Neuronal stem cell (in vitro differentiated cells): ENCODE measurements around the gene PSMC5.

Experiments used
- DNase-seq: peaks from one replicate; pipeline ENCODE4 v3.0.0-alpha.2; 2013; ENCODE audit warnings: low spot score
- H2AFZ ChIP-seq: one replicate; pipeline ENCODE4 v1.6.1; 2013; ENCODE audit warnings: mild to moderate bottlenecking, low read length, inconsistent platforms
- H2AK5ac ChIP-seq: 2 replicates; pipeline ENCODE4 v1.6.1; 2013; ENCODE audit warnings: low read depth, mild to moderate bottlenecking, inconsistent platforms, low read length, moderate library complexity, mixed read lengths
- H2BK120ac ChIP-seq: 2 replicates; pipeline ENCODE4 v1.6.1; 2013; ENCODE audit warnings: low read depth, mild to moderate bottlenecking, inconsistent platforms, low read length, moderate library complexity, mixed read lengths
- H2BK12ac ChIP-seq: one replicate; pipeline ENCODE4 v1.6.1; 2013; ENCODE audit warnings: low read length, inconsistent platforms
- H2BK15ac ChIP-seq: 2 replicates; pipeline ENCODE4 v1.6.1; 2013; ENCODE audit warnings: mild to moderate bottlenecking, low read length, inconsistent platforms, mixed read lengths
- H2BK5ac ChIP-seq: one replicate; pipeline ENCODE4 v1.6.1; 2013; ENCODE audit warnings: inconsistent platforms, mild to moderate bottlenecking, low read length, moderate library complexity
- H3K14ac ChIP-seq: one replicate; pipeline ENCODE4 v1.6.1; 2013; ENCODE audit warnings: low read length, inconsistent platforms
- H3K18ac ChIP-seq: 2 replicates; pipeline ENCODE4 v1.6.1; 2013; ENCODE audit warnings: low read length, inconsistent platforms
- H3K23ac ChIP-seq: 2 replicates; pipeline ENCODE4 v1.6.1; 2013; ENCODE audit warnings: low read depth, mild to moderate bottlenecking, mixed read lengths, low read length, inconsistent platforms; ENCODE audit not compliant: poor library complexity
- H3K27ac ChIP-seq: replicated peaks from 3 replicates; pipeline ENCODE4 v1.5.1; 2013; ENCODE audit warnings: low read length, inconsistent platforms
- H3K27me3 ChIP-seq, 3 experiments: 2 replicates each; pipeline ENCODE4 v1.6.1; 2013; ENCODE audit warnings: low read length in 3 of 3, mild to moderate bottlenecking in 2 of 3, inconsistent platforms in 1 of 3, low read depth in 1 of 3, mixed read lengths in 1 of 3, moderate library complexity in 1 of 3; ENCODE audit not compliant: control insufficient read depth in 3 of 3, insufficient read depth in 3 of 3
- H3K36me3 ChIP-seq, 2 donors: replicated peaks in 1 of 2; 2 replicates each; pipeline ENCODE4 v1.6.1; 2013; ENCODE audit warnings: low read length in 2 of 2; ENCODE audit not compliant: control insufficient read depth in 2 of 2, insufficient read depth in 2 of 2
- H3K4ac ChIP-seq: 2 replicates; pipeline ENCODE4 v1.6.1; 2013; ENCODE audit warnings: inconsistent platforms, mild to moderate bottlenecking, low read length, moderate library complexity
- H3K4me1 ChIP-seq, 2 donors: 1 replicate in 1 of 2; 2 replicates in 1 of 2; pipeline ENCODE4 v1.6.1; 2013; ENCODE audit warnings: low read length in 2 of 2, low read depth in 1 of 2; ENCODE audit not compliant: control insufficient read depth in 2 of 2, insufficient read depth in 1 of 2
- H3K4me2 ChIP-seq: one replicate; pipeline ENCODE4 v1.6.1; 2013; ENCODE audit warnings: mild to moderate bottlenecking, low read length, inconsistent platforms; ENCODE audit not compliant: insufficient read depth, poor library complexity, severe bottlenecking
- H3K4me3 ChIP-seq, 2 donors: 2 replicates each; pipeline ENCODE4 v1.5.1; 2013; ENCODE audit warnings: low read length in 2 of 2, mild to moderate bottlenecking in 2 of 2, inconsistent platforms in 1 of 2, moderate library complexity in 1 of 2
- H3K79me1 ChIP-seq: one replicate; pipeline ENCODE4 v1.6.1; 2013; ENCODE audit warnings: low read depth, mild to moderate bottlenecking, inconsistent platforms, low read length, moderate library complexity
- H3K9ac ChIP-seq: one replicate; pipeline ENCODE4 v1.6.1; 2013; ENCODE audit warnings: mild to moderate bottlenecking, low read depth, low read length, inconsistent platforms; ENCODE audit not compliant: poor library complexity
- H3K9me3 ChIP-seq, 2 donors: replicated peaks in 1 of 2; 2 replicates each; pipeline versions ENCODE3 to v1.6.1; 2013; ENCODE audit warnings: low read length in 2 of 2, mild to moderate bottlenecking in 2 of 2, inconsistent platforms in 1 of 2, low read depth in 1 of 2, mixed read lengths in 1 of 2, moderate library complexity in 1 of 2; ENCODE audit not compliant: control insufficient read depth in 2 of 2, insufficient read depth in 1 of 2
- H4K8ac ChIP-seq: one replicate; pipeline ENCODE4 v1.6.1; 2013; ENCODE audit warnings: low read depth, mild to moderate bottlenecking, inconsistent platforms, low read length, moderate library complexity
- H4K91ac ChIP-seq: one replicate; pipeline ENCODE4 v1.6.1; 2013; ENCODE audit warnings: low read length, low read depth, mild to moderate bottlenecking, inconsistent platforms; ENCODE audit not compliant: poor library complexity
- WGBS, 2 donors: extraction: QIAGEN DNeasy Blood & Tissue Kit; methylation state at CpG; one replicate each; pipeline ENCODE4 v1.1.7; 2013; ENCODE audit warnings: missing lambda C conversion rate in 2 of 2, mixed read lengths in 1 of 2; ENCODE audit not compliant: insufficient read length in 2 of 2, insufficient replicate concordance in 1 of 2; ENCODE audit errors: extremely low coverage in 2 of 2; 5-methylcytosine and 5-hydroxymethylcytosine counted together

PSMC5 gene

DNA sequence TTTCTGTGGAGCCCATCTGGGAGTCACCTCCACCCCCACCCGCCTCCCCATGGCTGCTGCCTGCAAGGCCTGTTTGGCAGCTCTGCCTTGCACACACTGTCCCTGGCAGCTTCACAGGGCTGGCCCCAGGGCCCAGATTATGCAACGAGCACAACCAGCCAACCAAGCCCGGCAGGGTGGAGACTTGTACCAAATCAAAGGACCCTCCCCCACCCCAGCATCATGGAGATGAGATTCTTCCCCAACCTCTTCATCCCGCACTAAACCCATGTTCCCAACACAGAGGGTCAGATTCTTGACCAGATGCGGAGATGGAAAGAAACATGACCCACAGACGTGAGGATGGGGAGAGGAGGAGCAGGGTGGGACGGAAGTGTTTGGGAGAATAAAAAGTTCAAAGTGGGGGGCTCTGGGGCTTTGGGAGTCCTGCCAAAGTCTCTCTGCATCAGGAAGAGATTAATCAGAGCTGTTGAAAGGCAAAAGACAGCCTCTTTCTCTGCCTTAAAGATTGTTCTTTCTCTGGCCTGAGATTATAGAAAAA lies 11.5 kb downstream of the PSMC5 start:
- WGBS, 2 donors, result no CpG with 5 or more reads among the region's 7 CpGs

DNA sequence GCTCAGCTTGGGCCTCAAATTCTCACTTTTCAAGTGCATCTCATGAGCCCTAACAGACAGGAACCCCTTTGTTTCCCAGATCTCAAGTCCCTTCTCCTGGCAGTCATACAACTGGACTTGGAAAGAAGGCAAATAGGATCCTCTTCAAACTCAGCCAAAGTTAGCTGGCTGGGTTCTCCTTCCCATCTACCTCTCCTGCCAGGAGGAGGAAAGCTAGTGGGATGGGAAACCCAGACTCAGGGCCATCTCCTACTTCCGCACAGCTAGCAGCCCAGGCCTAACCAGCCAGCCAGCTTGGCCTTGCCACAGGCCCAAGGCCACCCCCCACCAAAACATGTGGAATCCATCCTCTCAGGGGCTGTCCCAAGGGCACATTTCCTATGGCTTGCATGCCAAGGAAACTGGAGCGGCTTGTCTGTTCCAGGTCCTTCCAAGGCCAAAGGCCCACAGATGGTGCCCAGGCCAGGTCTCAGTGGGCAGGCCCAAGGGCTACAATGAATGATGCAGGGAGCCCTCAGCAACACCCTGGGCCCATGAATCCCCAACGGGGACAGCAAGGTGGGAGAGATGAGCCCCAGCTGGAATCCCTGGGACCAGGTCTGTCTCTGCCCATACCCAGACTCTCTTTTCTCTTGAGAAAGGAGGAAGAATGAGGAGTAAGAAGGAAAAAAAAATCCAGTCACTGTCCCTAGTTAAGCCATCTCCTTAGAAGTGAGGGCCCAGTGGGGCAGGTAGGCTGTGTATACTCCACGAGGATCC lies 13.5 kb downstream of the PSMC5 start:
- Histone ChIP-seq H2BK12ac (no peak overlapping the region), H2BK5ac (no peak overlapping the region), H3K4me1 (peaks cover 11 to 13% of the 10 kb centered on the region in 2 donors), H3K4me3 (peak overlapping the region in 1 of 2 donors; percentile 61), H3K18ac (no peak overlapping the region), H3K79me1 (peaks cover 6% of the 10 kb centered on the region), H3K4me2 (peak overlapping the region; percentile 72), H2BK120ac (no peak overlapping the region), H3K23ac (no peak overlapping the region), H3K9ac (peak overlapping the region; percentile 46), H3K27ac (no peak overlapping the region), H4K91ac (no peak overlapping the region), H3K4ac (no peak overlapping the region), H4K8ac (no peak overlapping the region), H2BK15ac (no peak overlapping the region), H2AK5ac (no peak overlapping the region), H3K9me3 (no peaks in the 10 kb centered on the region), H2AFZ (no peak overlapping the region), H3K14ac (no peak overlapping the region), H3K27me3 (no peaks in the 10 kb centered on the region), H3K36me3 (peaks cover 4 to 25% of the 10 kb centered on the region in 2 donors)
- WGBS, 2 donors, result no CpG with 5 or more reads among the region's 4 CpGs
- DNase-seq, result no peak

More for the DNA sequence above, 11.5 kb downstream of the PSMC5 start:
- Histone ChIP-seq H3K9me3 (no peaks in the 10 kb centered on the region), H3K23ac (no peak overlapping the region), H2AFZ (no peak overlapping the region), H3K4me3 (no peak overlapping the region), H3K36me3 (peaks cover 15 to 45% of the 10 kb centered on the region in 2 donors), H2BK5ac (no peak overlapping the region), H3K4me1 (peaks cover 10 to 13% of the 10 kb centered on the region in 2 donors), H4K8ac (no peak overlapping the region), H2AK5ac (peak overlapping the region; percentile 19), H3K4ac (no peak overlapping the region), H3K9ac (no peak overlapping the region), H4K91ac (no peak overlapping the region), H3K27me3 (no peaks in the 10 kb centered on the region), H3K79me1 (peaks cover 6% of the 10 kb centered on the region), H3K4me2 (no peak overlapping the region), H2BK15ac (no peak overlapping the region), H3K27ac (no peak overlapping the region), H3K18ac (no peak overlapping the region), H2BK12ac (no peak overlapping the region), H3K14ac (no peak overlapping the region), H2BK120ac (no peak overlapping the region)
- no peak for DNase-seq

DNA sequence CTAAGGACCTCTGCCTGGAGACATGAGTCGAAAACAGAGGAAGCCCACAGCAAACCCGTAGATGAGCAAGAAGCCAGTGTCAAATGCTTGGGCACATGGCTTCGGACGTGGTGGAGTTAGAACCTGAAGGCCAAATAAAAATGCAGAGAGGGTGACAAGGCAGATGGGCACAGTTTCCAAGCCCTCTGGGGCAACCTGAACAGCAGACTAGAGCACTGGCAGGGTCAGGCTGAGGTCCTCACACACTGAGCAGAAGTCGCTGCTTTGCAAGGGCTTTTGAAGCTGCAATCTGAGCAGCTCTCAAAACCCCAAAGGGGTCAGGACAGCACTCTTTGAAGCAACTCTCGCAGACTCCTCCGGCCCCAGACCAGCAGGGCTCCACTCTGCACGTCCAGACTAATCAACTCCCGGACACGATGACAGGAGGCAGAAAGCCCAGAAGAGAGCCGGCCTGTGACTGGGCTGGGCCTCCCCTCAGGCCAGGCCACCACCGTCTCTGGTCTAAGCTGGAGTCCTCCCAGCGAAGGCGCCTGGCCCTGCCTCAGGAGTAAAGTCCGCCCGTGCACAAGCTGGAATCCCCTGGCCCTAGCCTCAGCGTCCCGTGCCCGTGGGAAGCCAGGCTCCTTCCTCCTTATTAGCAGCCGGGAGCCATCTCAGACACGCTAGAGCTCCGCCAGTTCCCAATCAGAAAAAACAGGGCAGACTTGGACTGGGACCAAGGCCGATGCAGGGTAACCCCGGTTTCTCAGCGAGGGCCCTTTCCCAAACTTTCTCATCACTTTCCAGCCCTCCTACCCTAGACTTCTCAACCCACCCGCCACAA lies 14.3 kb downstream of the PSMC5 start:
- H3K9ac ChIP-seq, result peak overlapping the region; percentile 92
- H2BK12ac ChIP-seq, result no peak overlapping the region
- no CpG with 5 or more reads among the region's 26 CpGs for WGBS, 2 donors
- no peak overlapping the region for H2BK15ac ChIP-seq
- peaks cover 4 to 17% of the 10 kb centered on the region in 2 donors for H3K36me3 ChIP-seq
- H3K4ac ChIP-seq, result no peak overlapping the region
- no peaks in the 10 kb centered on the region for H3K27me3 ChIP-seq
- no peak overlapping the region for H4K8ac ChIP-seq
- no peak overlapping the region for H2AK5ac ChIP-seq
- peak overlapping the region; percentile 95 for H2AFZ ChIP-seq
- H3K4me1 ChIP-seq, result peaks cover 11 to 13% of the 10 kb centered on the region in 2 donors
- peak overlapping the region; percentile 94 for H3K14ac ChIP-seq
- H3K27ac ChIP-seq, result peak overlapping the region; percentile 86
- H2BK5ac ChIP-seq, result peak overlapping the region; percentile 79
- peak overlapping the region; percentile 72 for H3K4me2 ChIP-seq
- no peaks in the 10 kb centered on the region for H3K9me3 ChIP-seq
- H2BK120ac ChIP-seq, result no peak overlapping the region
- H3K79me1 ChIP-seq, result peaks cover 6% of the 10 kb centered on the region
- peak overlapping the region; percentile 28 for H3K23ac ChIP-seq
- H4K91ac ChIP-seq, result no peak overlapping the region
- peak; percentile 31 for DNase-seq
- peak overlapping the region; percentile 97 for H3K18ac ChIP-seq
- peak overlapping the region; percentile 61 to 89 for H3K4me3 ChIP-seq

DNA sequence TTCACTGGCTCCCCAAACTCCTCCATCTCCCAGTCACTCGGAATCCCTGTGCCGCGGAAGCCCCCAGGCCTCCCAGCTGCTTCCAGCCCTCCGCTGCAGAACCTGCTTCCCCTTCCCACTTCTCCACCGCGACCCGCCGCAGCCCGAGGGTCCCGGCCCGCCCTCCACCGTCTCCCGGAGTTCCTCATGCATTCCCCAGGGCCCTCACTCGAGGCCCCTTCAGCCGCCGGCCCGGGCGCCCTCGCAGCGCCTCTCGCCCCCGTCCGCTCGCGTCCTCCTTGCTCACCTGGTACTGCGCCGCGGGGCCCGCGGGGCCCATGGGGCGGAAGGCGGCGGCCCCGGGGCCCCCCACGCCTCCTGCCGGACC lies 14.9 kb downstream of the PSMC5 start:
- no peak overlapping the region for H2BK120ac ChIP-seq
- H3K23ac ChIP-seq, result peak overlapping the region; percentile 28
- no peak overlapping the region for H4K8ac ChIP-seq
- H3K4me1 ChIP-seq, result peaks cover 11 to 13% of the 10 kb centered on the region in 2 donors
- H3K36me3 ChIP-seq, result peaks cover 1 to 11% of the 10 kb centered on the region in 2 donors
- no CpG with 5 or more reads among the region's 36 CpGs for WGBS, 2 donors
- no peaks in the 10 kb centered on the region for H3K9me3 ChIP-seq
- H2BK5ac ChIP-seq, result peak overlapping the region; percentile 79
- no peak overlapping the region for H2BK12ac ChIP-seq
- H3K79me1 ChIP-seq, result peaks cover 6% of the 10 kb centered on the region
- no peak overlapping the region for H3K4ac ChIP-seq
- no peaks in the 10 kb centered on the region for H3K27me3 ChIP-seq
- H3K18ac ChIP-seq, result peak overlapping the region; percentile 97
- H3K9ac ChIP-seq, result peak overlapping the region; percentile 92
- peak overlapping the region; percentile 94 for H3K14ac ChIP-seq
- peak overlapping the region; percentile 95 for H2AFZ ChIP-seq
- H2AK5ac ChIP-seq, result no peak overlapping the region
- H2BK15ac ChIP-seq, result no peak overlapping the region
- peak overlapping the region; percentile 86 for H3K27ac ChIP-seq
- H4K91ac ChIP-seq, result no peak overlapping the region
- DNase-seq, result no peak
- peak overlapping the region; percentile 61 to 89 for H3K4me3 ChIP-seq
- H3K4me2 ChIP-seq, result peak overlapping the region; percentile 72
